ENCODE results near the gene TMEM14A. TPM values are rescaled to one million over a fixed set of nuclear protein-coding genes. Genes with fewer than 3 reads are reported as not detected.

Gene TMEM14A, protein sequence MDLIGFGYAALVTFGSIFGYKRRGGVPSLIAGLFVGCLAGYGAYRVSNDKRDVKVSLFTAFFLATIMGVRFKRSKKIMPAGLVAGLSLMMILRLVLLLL
- total RNA-seq = 30.2 and 36.0 TPM in 2 replicates

DNA sequence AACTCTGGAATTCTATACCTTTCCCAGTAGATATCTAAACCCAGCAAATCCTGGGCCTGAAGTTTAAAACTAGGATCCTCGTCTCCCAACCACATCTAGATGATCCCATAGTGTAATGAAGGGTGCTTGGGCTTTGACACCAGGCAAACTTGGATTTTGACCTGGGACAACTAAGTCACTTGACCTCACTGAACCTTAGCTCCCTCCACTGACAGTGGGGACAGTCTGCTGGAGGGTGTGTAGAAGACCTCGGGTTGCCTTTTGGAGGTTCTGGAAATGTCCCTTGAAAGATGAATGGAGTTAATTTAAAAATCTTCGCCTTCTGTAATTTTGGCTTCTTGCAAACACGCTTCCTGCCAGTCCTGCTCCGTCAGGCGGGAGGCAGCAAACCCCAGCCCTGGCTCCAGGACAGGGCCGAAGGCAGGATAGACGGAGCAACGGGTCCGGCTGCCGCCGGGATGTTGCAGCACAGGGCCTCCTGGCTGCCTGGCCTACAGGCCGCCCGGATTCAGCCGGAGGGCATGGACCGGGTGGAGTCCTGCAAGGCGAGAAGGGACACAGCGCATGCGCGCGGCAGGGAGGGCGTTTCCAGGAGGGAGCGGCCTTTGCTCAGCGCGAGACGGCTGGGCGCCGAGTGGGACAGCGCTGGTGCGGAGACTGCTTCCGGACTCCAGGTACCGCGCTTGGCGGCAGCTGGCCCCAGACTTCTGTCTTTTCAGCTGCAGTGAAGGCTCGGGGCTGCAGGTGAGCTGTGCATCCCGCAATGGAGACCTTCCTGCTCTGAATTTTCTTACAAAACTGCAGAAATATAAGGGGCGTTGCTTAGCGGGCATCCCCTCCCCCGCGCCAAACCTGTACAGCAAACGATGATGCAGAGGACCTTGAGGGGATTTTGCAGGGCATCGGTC, at the start of gene TMEM14A:
TSS of gene TMEM14A (plus strand) at position 612 of the 908 bp plus-strand sequence. CDS start 5,990 bp downstream, outside the sequence.

Other genes starting within 250 kb of the TMEM14A start
- 98.0 and 131 TPM in 2 replicates for gene TRAM2, start 94.1 kb upstream of the TMEM14A start, total RNA-seq
- not detected in 2 replicates for gene GSTA2, start 92.4 kb downstream of the TMEM14A start, total RNA-seq
- gene GSTA1, start 132.7 kb downstream of the TMEM14A start, total RNA-seq = not detected in 2 replicates
- gene GSTA5, start 169.7 kb downstream of the TMEM14A start, total RNA-seq = not detected in 2 replicates
- not detected in 2 replicates for gene GSTA3, start 238.6 kb downstream of the TMEM14A start, total RNA-seq

All from regular cardiac myocyte (primary cell).